ENCODE data around the gene KNTC1. TPM values are rescaled to one million over a fixed set of nuclear protein-coding genes. Genes with fewer than 3 reads are reported as not detected.

KNTC1 gene, protein sequence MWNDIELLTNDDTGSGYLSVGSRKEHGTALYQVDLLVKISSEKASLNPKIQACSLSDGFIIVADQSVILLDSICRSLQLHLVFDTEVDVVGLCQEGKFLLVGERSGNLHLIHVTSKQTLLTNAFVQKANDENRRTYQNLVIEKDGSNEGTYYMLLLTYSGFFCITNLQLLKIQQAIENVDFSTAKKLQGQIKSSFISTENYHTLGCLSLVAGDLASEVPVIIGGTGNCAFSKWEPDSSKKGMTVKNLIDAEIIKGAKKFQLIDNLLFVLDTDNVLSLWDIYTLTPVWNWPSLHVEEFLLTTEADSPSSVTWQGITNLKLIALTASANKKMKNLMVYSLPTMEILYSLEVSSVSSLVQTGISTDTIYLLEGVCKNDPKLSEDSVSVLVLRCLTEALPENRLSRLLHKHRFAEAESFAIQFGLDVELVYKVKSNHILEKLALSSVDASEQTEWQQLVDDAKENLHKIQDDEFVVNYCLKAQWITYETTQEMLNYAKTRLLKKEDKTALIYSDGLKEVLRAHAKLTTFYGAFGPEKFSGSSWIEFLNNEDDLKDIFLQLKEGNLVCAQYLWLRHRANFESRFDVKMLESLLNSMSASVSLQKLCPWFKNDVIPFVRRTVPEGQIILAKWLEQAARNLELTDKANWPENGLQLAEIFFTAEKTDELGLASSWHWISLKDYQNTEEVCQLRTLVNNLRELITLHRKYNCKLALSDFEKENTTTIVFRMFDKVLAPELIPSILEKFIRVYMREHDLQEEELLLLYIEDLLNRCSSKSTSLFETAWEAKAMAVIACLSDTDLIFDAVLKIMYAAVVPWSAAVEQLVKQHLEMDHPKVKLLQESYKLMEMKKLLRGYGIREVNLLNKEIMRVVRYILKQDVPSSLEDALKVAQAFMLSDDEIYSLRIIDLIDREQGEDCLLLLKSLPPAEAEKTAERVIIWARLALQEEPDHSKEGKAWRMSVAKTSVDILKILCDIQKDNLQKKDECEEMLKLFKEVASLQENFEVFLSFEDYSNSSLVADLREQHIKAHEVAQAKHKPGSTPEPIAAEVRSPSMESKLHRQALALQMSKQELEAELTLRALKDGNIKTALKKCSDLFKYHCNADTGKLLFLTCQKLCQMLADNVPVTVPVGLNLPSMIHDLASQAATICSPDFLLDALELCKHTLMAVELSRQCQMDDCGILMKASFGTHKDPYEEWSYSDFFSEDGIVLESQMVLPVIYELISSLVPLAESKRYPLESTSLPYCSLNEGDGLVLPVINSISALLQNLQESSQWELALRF (N-terminal part only)
- 14.9 and 20.0 TPM in 2 replicates for total RNA-seq

DNA sequence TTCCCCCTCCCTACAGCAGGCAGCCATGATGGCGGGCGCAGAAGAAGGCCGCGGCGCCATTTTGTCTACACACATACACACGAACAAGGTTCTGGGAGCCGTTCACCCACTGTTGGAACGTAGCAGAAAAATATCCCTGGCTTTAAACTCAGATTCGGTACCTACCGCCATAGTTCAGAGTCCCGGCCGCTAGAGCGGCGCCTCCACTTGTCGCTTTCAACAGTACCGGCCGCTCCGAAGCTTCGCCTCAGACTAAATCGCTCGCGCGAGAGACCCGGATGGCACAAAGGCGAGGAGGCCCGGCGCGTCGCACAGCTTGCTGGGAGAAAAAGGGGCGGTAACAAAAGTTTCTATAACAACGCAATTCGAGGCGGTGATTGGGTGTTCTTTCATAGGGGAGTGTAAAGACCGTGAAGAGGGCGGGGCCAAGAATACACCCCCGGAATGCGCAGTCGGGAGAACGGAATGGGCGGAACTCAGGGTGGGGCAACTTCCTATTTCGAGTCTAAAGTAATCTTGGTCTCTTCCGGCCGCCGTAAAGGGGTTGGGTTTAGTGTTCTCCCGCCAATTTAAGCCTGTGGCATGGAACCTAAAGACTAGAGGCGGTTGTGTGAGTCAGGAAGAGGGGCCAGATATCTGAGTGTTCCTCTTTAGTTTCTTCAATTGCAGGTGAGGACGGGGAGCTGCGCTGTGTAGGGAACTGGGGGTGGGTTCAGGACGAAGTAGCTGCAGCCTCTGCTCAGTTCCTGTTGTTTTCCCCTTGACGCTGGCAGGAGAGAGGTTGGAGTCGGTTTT, at the start of gene KNTC1, which contains the start of gene RSRC2:
KNTC1 (plus strand) TSS at position 567 of the 795 bp plus-strand sequence. CDS start 2,815 bp downstream, outside the sequence.
RSRC2 (minus strand) TSS at position 254 of the 795 bp plus-strand sequence; CDS start at position 171, 83 bp downstream.

DNA sequence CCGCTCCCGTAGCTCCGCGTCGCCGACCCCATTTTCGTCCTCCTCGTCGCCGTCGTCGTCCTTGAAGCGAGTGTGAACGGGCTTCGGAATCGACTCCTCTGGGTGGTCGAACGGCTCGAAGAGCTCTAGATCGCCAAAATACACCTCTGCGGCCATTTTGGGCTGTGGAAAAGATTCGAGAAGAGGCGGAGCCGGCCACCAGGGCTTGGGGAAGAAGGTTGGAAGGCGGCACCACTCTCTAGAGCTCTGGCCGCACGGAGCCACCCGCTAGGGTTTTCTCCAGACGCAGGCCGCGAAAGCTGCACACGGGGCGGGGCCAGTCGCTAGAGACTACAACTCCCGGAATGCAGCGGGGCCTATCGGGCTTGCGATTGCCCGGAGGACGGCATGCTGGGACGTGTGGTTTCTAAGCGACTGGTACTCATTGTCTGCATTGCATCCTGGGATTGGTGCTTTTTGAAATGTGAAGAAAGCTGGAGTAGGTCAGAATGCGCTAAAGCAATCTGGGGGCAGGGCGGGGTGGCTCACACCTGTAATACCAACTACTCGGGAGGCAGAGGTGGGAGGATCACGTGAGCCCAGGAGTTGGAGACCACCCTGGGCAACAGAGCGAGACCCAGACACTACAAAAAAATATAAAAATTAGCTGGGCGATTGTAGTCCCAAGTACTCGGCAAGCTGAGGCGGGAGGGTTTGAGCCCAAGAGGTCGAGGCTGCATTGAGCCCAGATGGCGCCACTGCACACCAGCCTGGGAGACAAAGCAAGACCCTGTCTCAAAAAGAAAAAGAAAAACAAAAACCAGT, 26.2 kb upstream of the KNTC1 start, which contains the start of gene ZCCHC8:
ZCCHC8 (minus strand) TSS at position 248 of the 804 bp plus-strand sequence; CDS start at position 156, 92 bp downstream.

Small RNAs within 50 kb of the gene (small RNA-seq; reads per million reads assigned to genes)
- gene AC026333.1 (not detected), gene RF00411 (not detected)

Other genes starting within 250 kb of the KNTC1 start
- 55.6 and 82.4 TPM in 2 replicates for gene CLIP1, start 104.6 kb upstream of the KNTC1 start, total RNA-seq
- gene ZCCHC8, start 26.3 kb upstream of the KNTC1 start, total RNA-seq, result 18.5 and 20.8 TPM in 2 replicates
- gene RSRC2, start 313 bp upstream of the KNTC1 start, total RNA-seq, result 34.7 and 51.4 TPM in 2 replicates
- 0.39 and 0.54 TPM in 2 replicates for gene HCAR2, start 176.1 kb downstream of the KNTC1 start, total RNA-seq
- not detected in 2 replicates for gene HCAR3, start 189.6 kb downstream of the KNTC1 start, total RNA-seq
- under 0.01 and 0.11 TPM in 2 replicates for gene HCAR1, start 203.6 kb downstream of the KNTC1 start, total RNA-seq
- gene DENR, start 225.6 kb downstream of the KNTC1 start, total RNA-seq, result 26.3 and 47.2 TPM in 2 replicates
- gene CCDC62, start 247.3 kb downstream of the KNTC1 start, total RNA-seq, result 0.39 and 2.8 TPM in 2 replicates

Data from placental epithelial cell (primary cell).